ENCODE results near the gene ETFA. TPM values are rescaled to one million over a fixed set of nuclear protein-coding genes. Genes with fewer than 3 reads are reported as not detected.

ETFA gene
- total and polyA plus RNA-seq, 9 of the 15 experiments (the other 6 are each of a cell fraction or from before 2014, with no cell fraction given): 130 to 543 (median 232) TPM

DNA sequence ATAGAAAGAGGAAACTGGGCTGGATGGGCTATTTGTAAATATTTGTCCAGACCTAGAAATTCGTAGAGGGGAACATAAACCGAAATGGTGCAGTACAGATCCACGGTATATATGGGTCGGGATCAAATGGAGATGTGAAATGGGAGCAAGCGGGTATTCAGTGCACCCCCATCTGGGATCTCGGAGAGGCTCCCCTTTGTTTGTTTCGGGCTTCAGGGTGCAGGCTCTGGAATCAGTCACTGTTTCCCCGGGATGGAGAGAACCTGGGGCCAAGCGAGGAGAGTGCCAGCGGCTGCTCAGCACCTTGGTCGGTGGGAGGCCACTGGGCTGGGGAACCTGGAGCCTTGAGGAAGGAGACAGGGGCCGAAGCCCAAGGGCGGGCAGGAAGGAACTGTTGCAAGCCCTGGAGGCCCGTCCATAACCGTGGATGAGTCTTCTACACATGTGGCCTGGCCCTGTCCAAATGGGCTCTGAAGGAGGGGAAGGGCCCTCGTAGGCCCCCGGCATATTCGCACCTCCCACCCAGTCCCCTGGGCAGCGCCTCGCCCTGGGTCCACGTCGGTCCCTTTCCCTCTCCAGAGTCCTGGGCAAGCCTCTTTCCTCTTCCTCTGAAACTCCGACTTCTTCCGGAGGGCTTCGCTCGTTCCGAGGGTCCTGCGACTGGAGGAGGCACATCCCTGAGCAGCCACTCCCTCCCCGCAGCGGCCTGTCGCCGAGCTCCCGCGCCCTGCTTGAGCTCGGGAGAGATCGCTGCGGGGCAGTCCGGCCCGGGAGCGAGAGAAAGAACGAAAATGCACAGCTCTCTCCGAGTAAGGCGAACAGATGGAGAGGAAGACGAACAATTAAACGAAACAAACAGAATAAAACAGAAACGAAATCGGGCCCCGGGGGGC is 28.3 kb upstream of the ETFA start:
- no TSS peak for BruUV-seq (replicated peaks)
- CTCF ChIA-PET (ENCODE audit: low intra/inter-chr PET ratio): interaction anchor here (0.6 kb wide), 1 partner anchor 89 kb away, joined by 3 read pairs; no protein-coding TSS in a partner anchor

More for the DNA sequence above, 28.3 kb upstream of the ETFA start:
- Histone ChIP-seq H3K36me3 (ENCODE audit: control insufficient read depth, insufficient read depth, low read length) (peaks cover 50% of the 10 kb centered on the region), H3K27ac (ENCODE audit: extremely low read depth, low read depth, low read length) (no peak overlapping the region), H3K27me3 (ENCODE audit: control insufficient read depth in 2 of 2, insufficient read depth in 2 of 2, low read length in 2 of 2) (no peaks in the 10 kb centered on the region), H2AFZ (ENCODE audit: low read depth, low read length) (no peak overlapping the region), H3K4me1 (replicated peaks in 1 of 2; ENCODE audit: control insufficient read depth in 2 of 2, insufficient read depth in 2 of 2, low read length in 2 of 2) (peaks cover 7 to 55% of the 10 kb centered on the region in 2 experiments; a peak in 4 of 5 replicates), H4K20me1 (replicated peaks; ENCODE audit: control insufficient read depth, insufficient read depth, low read length) (0 out of 2 replicates have a peak, but pooled peaks cover 6% of the 10 kb centered on the region), H3K4me2 (ENCODE audit: insufficient read depth, low read length) (peak overlapping the region; percentile 96), H3K9me3 (replicated peaks; ENCODE audit: control insufficient read depth, insufficient read depth, low read depth, low read length) (no peaks in the 10 kb centered on the region; the same call in 1 of the 2 replicates), H3K79me2 (ENCODE audit: control insufficient read depth, insufficient read depth, low read length) (peaks cover 42% of the 10 kb centered on the region), H3K9me1 (ENCODE audit: control insufficient read depth, insufficient read depth, low read length) (no peaks in the 10 kb centered on the region), H3K9ac (ENCODE audit: insufficient read depth in 1 of 2, low read depth in 2 of 2, low read length in 2 of 2) (peak overlapping the region in 1 of 2 experiments; percentile 100; a peak in 2 of 4 replicates), H3K4me3 (peak overlapping the region; percentile 53; the same call in 1 of the 2 replicates)
- WGBS (ENCODE audit: insufficient coverage, low coverage, missing lambda C conversion rate): 96% methylated on average over 29 of the region's 48 CpGs
- TF ChIP-seq MTA1 (IDR thresholded peaks at IDR 0.05; ENCODE audit: borderline replicate concordance) (no peak), RBFOX2 (IDR thresholded peaks at IDR 0.05; ENCODE audit: low read depth, low read length) (peak; percentile 59), SPI1 (IDR thresholded peaks at IDR 0.05; ENCODE audit: borderline replicate concordance, low read depth, low read length) (peak; percentile 74; the same call in 1 of the 2 replicates)
- no peak for DNase-seq (ENCODE audit: extremely low read depth in 1 of 4, low spot score in 3 of 4)
- POLR2A ChIA-PET: interaction anchor here (0.9 to 1.2 kb wide), 3 partner anchors 12 to 28 kb away, joined by 3 to 5 read pairs (median 3); partner anchors contain the start of gene ETFA
- peak; percentile 55 for FAIRE-seq
- in situ Hi-C loops (cut with MboI): no loop called here
- intact Hi-C loops (cut with micrococcal nuclease): loop anchor here (10.0 kb wide), 1 partner anchor 525 kb away; no protein-coding TSS in a partner anchor
- ATAC-seq: no peak
